HG03097 (cell line): ENCODE results near the gene GARNL3.

ENCODE experiments used
- ATAC-seq: cut with Tn5 transposase; IDR thresholded peaks from one replicate; pipeline ENCODE4 v1.9.1; 2021; ENCODE audit not compliant: unreplicated experiment, low FRiP score

Gene GARNL3

GRCh38 chr9:127382541-127382940, 118.0 kb downstream of the GARNL3 start:
- ATAC-seq: no peak

DNA sequence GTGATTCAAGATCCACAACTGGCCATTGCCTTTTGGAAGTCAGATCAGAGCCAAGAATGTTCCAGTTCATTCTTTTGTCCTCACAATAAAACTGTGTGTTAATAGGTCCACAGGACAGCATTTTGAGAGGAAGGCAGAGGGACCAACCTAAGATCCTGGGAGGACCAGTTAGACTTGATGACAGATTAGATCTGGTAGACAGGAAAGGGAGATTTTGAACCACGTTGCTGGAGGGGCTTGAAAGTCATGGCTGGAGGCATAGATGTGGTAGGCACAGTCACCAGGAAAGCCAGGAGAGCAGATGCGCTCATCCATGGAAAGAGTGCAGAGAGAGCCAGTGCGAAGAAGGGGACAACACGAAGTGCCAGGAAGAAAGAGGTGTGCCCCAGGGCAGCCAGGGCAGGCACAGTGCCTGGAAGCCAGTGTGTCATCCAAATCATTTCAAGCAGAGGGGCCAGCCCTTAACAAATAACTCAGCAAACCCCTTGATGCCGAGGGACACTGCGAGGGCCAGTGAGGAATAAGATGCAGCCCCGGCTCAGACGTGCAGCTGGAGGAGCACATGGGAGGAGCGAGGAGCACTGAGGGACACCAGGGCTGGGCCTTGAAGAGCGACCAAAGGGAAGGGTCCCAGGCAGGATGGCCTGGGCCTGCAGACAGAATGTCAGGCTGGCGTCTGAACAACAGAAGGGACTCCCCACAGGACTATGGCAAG, 119.6 kb downstream of the GARNL3 start:
- no peak for ATAC-seq

GRCh38 chr9:127384901-127385300, 120.3 kb downstream of the GARNL3 start:
- ATAC-seq: no peak

DNA sequence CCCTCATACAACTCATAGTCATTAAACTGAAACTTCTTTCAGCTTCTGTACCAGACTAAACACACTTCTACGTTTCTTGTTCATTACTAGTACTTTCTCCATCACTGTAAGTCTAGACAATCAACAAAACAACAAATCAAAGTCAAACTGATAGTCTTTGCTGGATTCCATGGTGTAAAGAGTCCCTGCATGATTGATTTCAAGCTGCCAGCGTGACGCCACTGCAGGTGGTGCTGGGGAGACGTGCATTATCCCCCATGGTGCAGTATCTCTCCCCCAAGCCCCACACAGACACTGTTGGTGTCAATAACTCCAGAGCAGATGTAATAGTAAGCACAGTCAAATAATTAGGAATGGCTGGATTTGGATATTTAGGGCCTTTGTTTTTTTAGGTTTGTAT, 121.7 kb downstream of the GARNL3 start:
- no peak for ATAC-seq

DNA sequence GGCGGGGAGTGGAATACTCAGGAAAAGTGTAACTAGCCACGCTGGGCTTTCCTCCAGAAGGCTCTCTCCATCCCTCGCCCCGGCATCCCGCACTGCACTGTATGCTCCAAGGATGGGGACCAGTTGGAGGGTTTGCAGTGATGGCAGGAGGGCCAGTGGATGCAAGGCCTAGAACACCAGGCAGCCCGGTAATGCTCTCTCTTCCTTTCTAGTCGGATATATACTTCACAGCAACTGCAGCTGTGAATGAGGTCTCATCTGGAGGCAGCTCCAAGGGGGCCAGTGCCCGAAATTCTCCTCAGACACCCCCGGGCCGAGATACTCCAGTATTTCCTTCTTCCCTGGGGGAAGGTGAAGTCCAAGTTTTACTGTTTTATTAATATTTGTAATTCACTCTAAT, 122.4 kb downstream of the GARNL3 start:
- ATAC-seq: no peak

DNA sequence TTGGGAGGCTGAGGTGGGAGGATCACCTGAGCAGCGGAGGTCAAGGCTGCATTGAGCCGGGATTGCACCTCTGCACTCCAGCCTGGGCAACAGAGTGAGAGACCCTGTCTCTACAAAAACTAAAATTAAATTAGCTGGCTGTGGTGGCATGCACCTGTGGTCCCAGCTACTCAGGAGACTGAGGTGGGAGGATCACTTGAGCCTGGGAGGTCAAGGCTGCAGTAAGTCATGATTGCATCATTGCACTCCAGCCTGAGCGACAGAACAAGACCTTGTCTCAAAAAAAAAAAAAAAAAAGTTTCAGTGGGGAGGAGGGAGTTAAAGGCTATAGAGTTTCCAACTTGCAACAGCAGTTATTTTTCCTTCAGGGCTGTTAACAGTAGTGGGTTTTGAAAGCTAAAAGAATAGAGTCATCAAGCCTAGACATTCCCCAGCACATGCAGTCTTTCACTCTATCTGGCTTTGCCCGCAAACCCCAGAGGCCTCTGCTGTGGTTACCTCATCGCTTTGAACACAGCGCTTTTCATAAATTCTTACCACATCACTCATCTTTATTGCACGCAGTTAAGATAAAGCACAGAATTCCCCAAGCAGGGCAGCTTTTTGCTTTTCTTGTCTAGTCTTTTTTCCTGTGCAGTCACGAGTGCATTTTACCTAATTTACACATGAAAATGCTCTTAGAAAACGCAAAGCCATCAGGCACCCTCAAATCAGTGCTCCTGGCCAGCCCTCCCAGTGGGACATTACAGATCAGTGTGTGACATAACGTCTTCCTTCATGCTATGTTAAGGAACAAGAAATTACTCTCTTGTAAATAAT, 123.7 kb downstream of the GARNL3 start:
- peak; percentile 65 for ATAC-seq

- ATAC-seq: no peak
Measured at GRCh38 chr9:127388856-127389238, 124.3 kb downstream of the GARNL3 start.

DNA sequence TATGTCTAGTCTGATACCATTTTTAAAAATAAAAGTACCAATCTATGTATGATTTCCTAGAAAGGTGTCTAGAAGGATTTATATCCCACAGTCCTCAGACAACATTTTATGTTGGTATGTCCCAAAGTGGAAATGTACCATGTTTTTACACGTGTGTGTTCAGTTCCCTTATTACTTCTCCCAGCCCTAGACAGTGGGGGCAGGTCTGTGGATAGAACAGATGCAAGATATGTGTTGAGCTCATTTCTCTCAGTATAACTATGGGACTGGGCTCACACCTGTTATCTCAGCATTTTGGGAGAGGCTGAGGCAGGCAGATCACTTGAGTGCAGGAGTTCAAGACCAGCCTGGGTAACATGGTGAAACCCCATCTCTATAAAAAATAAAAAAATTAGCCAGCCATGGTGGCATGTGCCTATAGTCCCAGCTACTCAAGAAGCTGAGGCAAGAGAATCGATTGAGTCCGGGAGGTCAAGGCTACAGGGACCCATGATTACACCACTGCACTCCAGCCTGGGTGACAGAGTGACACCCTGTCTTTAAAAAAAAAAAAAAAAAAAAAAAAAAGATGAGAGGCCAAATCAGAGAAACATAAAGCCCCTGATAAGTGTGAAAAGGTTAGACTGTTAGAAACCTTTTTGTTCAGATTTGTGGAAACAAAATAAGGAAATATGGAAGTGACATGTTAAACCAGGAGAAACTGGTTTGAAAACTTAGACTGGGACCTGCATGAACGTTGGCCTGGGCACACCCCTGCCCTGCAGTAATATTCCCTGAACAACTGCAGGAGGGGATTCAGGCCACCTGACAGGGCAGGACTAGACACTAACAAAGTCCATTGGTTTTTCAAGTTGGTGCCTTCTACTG, 125.0 kb downstream of the GARNL3 start:
- ATAC-seq: no peak

GRCh38 chr9:127390248-127390545, 125.6 kb downstream of the GARNL3 start:
- ATAC-seq: no peak

DNA sequence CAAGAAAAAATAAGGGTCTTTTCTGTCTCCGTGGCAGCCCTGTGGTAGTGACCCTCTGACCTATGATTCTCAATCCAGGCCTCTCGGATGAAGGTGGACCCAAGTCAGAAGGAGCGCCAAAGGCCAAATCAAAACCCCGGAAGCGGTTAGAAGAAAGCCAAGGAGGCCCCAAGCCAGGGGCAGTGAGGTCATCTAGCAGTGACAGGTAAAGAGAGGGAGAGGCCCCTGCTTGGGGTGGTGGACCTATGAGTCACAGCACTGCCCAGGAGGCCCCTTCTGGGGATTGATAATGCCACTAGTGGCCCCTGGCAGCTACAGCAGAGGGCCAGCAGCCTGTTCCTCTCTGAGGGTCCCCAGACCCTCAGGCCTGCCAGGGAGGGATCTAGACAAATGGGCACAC, 126.0 kb downstream of the GARNL3 start:
- ATAC-seq: no peak

DNA sequence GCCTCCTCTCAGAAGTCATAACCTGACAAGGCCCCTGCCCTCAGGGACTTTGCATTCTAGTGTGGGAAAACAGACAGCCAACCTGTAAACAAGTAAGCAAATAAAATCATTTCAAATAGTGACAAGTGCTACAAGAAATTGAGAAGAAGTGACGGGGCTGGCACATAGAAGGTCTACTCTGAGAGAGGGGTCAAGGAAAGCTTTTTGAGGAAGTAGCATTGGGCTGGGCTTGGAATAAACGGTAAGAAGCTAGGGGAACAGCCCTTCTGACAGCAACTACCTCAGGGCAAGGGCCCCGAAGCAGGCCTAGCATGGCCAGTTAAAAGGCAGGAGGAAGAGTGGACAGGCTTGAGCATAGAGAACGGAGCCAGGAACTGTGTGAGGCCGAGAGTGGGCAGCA, 127.6 kb downstream of the GARNL3 start:
- no peak for ATAC-seq

DNA sequence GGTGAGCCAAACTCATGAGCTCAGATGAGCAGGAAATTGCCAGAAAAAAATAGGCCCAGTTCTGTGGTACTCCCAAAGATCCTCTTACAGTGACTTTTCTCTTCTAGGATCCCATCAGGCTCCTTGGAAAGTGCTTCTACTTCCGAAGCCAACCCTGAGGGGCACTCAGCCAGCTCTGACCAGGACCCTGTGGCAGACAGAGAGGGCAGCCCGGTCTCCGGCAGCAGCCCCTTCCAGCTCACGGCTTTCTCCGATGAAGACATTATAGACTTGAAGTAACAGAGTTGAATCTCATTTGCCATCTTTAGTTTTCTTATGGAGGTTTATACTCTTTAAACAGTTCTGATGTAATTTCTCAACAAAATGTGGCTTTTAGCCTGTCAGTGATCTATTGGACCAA, 128.4 kb downstream of the GARNL3 start:
- ATAC-seq: no peak

DNA sequence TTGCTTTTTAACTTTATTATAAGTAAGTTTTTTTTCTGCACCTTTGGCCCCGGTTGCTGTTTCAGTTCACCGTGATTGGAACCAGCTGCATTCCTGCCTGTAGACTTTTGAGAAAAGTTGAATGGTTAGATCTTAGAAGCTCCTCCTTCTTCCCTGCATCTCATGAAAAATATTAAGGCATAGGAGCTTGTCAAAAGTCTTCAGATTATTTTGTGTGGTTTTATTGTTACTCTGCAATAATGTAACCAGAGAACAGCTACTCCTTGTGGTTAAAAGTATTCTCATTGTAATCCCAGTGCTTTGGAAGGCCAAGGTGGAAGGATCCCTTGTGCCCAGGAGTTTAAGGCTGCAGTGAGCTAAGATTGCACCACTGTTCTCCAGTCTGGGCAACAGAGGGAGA, 129.1 kb downstream of the GARNL3 start:
- no peak for ATAC-seq

DNA sequence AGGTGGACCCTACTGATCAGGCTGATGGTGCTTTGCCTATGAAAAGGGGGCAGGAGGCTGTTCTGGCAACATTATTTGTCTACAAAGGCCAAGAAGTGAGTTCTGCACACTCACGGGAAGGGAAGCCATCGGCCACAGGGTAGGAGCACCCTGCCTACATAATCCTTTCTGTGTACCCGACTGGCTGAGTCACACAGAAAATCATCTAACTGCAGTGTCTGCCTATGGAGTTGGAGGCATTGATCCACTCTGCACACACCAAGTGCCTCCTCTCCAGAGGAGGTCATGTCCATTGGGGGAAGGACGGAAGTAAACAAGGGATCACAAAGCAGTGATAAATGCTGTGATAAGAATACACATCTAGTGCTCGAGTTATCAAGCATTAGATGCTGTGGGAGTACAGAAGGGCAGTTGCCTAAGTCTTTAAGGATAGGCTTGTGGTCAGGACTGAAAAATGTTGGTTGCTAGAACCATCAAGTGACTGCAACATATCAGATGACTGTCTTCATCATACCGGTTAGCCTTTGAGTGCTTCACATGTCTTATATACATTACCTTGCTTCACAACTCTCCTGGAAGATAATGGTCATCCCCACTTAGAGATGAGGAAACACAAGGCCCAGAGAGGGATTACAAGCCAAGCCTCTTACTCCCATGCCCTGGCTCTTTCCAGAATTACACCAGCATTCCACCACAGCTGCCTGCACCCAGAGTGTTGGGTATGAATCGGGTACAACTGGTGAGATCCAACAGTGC, 131.1 kb downstream of the GARNL3 start:
- ATAC-seq: no peak

GRCh38 chr9:127396253-127396807, 131.8 kb downstream of the GARNL3 start:
- ATAC-seq: no peak

DNA sequence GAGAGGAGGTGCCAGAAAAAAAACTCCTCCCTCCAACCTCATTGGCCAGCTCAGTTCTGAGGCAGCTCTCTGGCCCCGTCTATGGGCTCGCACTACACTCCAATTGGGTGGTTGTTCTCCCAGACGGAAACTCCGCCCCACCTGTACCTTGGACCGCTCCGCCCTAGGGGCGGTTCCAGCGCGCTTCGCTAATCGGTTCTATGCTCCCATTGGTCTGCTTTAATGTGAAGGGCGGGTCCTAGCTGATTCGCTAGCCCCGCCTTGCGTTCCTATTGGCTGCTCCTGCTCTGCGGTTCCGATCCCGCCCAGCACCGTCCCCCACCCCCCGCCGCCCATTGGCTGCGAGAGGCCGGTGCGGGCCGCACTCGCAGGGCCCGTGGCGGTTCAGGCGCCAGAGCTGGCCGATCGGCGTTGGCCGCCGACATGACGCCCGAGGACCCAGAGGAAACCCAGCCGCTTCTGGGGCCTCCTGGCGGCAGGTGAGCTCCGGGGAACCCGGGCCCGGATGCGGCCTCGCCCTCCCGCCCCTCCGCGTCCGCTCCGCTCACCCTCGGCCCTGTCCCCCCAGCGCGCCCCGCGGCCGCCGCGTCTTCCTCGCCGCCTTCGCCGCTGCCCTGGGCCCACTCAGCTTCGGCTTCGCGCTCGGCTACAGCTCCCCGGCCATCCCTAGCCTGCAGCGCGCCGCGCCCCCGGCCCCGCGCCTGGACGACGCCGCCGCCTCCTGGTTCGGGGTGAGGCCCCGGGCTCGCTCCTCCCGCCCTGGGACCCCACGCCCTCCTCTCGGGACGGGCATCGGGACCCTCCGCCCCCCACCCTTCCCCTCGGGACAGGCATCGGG, 132.5 kb downstream of the GARNL3 start, which contains the start of gene SLC2A8:
Gene SLC2A8 (plus strand): TSS at position 362 of the 838 bp plus-strand sequence. CDS start 62 bp downstream, at position 424.
- ATAC-seq: peak; percentile 94

DNA sequence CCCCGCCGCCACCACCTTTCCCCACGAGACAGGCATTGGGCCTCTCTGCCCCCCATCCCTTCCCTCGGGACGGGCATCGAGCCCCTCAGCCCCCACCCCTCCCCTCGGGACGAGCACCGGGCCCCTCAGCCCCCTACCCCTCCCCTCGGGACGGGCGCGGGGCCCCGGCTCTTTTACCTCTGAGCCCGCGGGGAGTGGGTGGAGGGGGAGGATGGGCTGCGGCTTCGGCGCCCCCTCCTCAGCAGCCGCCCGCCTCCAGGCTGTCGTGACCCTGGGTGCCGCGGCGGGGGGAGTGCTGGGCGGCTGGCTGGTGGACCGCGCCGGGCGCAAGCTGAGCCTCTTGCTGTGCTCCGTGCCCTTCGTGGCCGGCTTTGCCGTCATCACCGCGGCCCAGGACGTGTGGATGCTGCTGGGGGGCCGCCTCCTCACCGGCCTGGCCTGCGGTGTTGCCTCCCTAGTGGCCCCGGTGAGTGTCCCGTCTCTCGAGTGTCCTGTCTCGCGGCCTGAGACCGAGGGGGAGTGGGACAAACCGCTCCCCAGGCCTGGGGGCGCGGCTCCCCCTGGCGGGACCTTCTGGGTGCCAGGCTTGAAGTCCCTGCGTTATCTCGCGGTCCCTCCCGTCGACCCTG, 133.2 kb downstream of the GARNL3 start:
- ATAC-seq: no peak

GRCh38 chr9:127398275-127398647, 133.7 kb downstream of the GARNL3 start:
- ATAC-seq: no peak
